K562 (cell line): ENCODE measurements around the gene CSTF1. TPM values are rescaled to one million over a fixed set of nuclear protein-coding genes. Genes with fewer than 3 reads are reported as not detected.

Experiments used
- ATAC-seq: fragments of 200-7000 bp; cut with Tn5 transposase; 3 replicates; pipeline ENCODE4 v1.9.1; 2020; ENCODE audit warnings: moderate library complexity
- BruUV-seq: library from RNA; stranded (reverse); fragments of 400-500 nt; replicated peaks from 2 replicates; lab custom pipeline; 2021; lab: Mats Ljungman, UMichigan
- CTCF ChIA-PET: fragments of 300-600 bp; formaldehyde crosslinking; extraction: SDS; loops from one replicate; lab custom pipeline; 2021; ENCODE audit warnings: low intra/inter-chr PET ratio; lab: Yijun Ruan, JAX
- POLR2A ChIA-PET: fragments of 300-600, 350-650 bp; sonication (Branson Sonifier 250); formaldehyde crosslinking; extraction: SDS; loops from one replicate; lab custom pipeline; 2021; ENCODE audit warnings: antibody characterized with exemption, inconsistent platforms; lab: Yijun Ruan, JAX
- DNase-seq, 4 experiments: peaks; one replicate each; pipeline versions ENCODE4 v3.0.0 to v3.0.0-alpha.2; 2011 to 2018; ENCODE audit warnings: low spot score in 3 of 4, mixed read lengths in 3 of 4; ENCODE audit errors: extremely low read depth in 1 of 4
- FAIRE-seq: peaks from 2 replicates; lab custom pipeline; 2011; peaks lifted over from hg19 to GRCh38; lab: Jason Lieb, UNC
- H2AFZ ChIP-seq: 2 replicates; pipeline ENCODE4 v1.6.0; 2011; ENCODE audit warnings: low read depth, low read length, control low read depth, inconsistent platforms
- H3K27ac ChIP-seq: fragments of 200-600 bp; 3 replicates; pipeline ENCODE4 v1.8.0; 2011; ENCODE audit warnings: low read depth, mild to moderate bottlenecking, control low read depth, inconsistent platforms, low read length, moderate library complexity, mixed read lengths; ENCODE audit errors: extremely low read depth
- H3K27me3 ChIP-seq, 2 experiments: fragments of 300-600 bp in 1 of 2; 2 replicates in 1 of 2; 3 replicates in 1 of 2; pipeline versions ENCODE4 v1.6.0 to v1.8.0; 2011; ENCODE audit warnings: inconsistent platforms in 2 of 2, low read length in 2 of 2, mild to moderate bottlenecking in 1 of 2, mixed read lengths in 1 of 2, moderate library complexity in 1 of 2; ENCODE audit not compliant: control insufficient read depth in 2 of 2, insufficient read depth in 2 of 2
- H3K36me3 ChIP-seq: fragments of 300-600 bp; 3 replicates; pipeline ENCODE4 v1.8.0; 2011; ENCODE audit warnings: mild to moderate bottlenecking, low read length, inconsistent platforms; ENCODE audit not compliant: control insufficient read depth, insufficient read depth
- H3K4me1 ChIP-seq, 2 experiments: fragments of 200-600 bp in 1 of 2; replicated peaks in 1 of 2; 2 replicates in 1 of 2; 3 replicates in 1 of 2; pipeline versions ENCODE4 v1.5.1 to v1.8.0; 2011; ENCODE audit warnings: inconsistent platforms in 2 of 2, low read length in 2 of 2, mild to moderate bottlenecking in 1 of 2, mixed read lengths in 1 of 2, moderate library complexity in 1 of 2; ENCODE audit not compliant: control insufficient read depth in 2 of 2, insufficient read depth in 2 of 2
- H3K4me2 ChIP-seq: 2 replicates; pipeline ENCODE4 v1.6.1; 2011; ENCODE audit warnings: low read length, control low read depth, inconsistent platforms, mixed read lengths; ENCODE audit not compliant: insufficient read depth
- H3K4me3 ChIP-seq: fragments of 200-600 bp; sonication (generic), shearing (Covaris generic); 2 replicates; pipeline ENCODE4 v1.5.1; 2016; ENCODE audit warnings: control low read depth, inconsistent platforms
- H3K79me2 ChIP-seq: fragments of 200-600 bp; 3 replicates; pipeline ENCODE4 v1.8.0; 2011; ENCODE audit warnings: low read length, inconsistent platforms; ENCODE audit not compliant: control insufficient read depth, insufficient read depth
- H3K9ac ChIP-seq, 2 experiments: 2 replicates each; pipeline versions ENCODE4 v1.6.0 to v1.6.1; 2011; ENCODE audit warnings: low read depth in 2 of 2, low read length in 2 of 2, control low read depth in 1 of 2, inconsistent platforms in 1 of 2, mild to moderate bottlenecking in 1 of 2, mixed read lengths in 1 of 2; ENCODE audit not compliant: insufficient read depth in 1 of 2
- H3K9me1 ChIP-seq: one replicate; pipeline ENCODE4 v1.6.0; 2011; ENCODE audit warnings: inconsistent platforms, mild to moderate bottlenecking, low read length, moderate library complexity; ENCODE audit not compliant: control insufficient read depth, insufficient read depth
- H3K9me3 ChIP-seq: replicated peaks from 2 replicates; pipeline ENCODE4 v1.5.1; 2011; ENCODE audit warnings: low read depth, low read length, inconsistent platforms; ENCODE audit not compliant: control insufficient read depth, insufficient read depth
- H4K20me1 ChIP-seq: replicated peaks from 2 replicates; pipeline ENCODE4 v1.6.1; 2011; ENCODE audit warnings: low read length, inconsistent platforms, mixed read lengths; ENCODE audit not compliant: control insufficient read depth, insufficient read depth
- BRCA1 ChIP-seq, 2 experiments: fragments of 450-650 bp in 1 of 2; sonication (generic) in 1 of 2; formaldehyde crosslinking in 1 of 2; IDR thresholded peaks; 2 replicates each; pipeline versions ENCODE4 v1.5.0 to v1.6.1; 2017 to 2020; ENCODE audit warnings: mild to moderate bottlenecking in 1 of 2, missing genetic modification reagents in 1 of 2
- CEBPG ChIP-seq, 3 experiments: fragments of 200-800 bp in 1 of 3; sonication (Bioruptor generic) in 1 of 3; sonication (generic) in 1 of 3; formaldehyde crosslinking in 1 of 3; IDR thresholded peaks in 2 of 3; conservative IDR thresholded peaks in 1 of 3; 2 replicates each; pipeline versions ENCODE4 v1.6.1 to v1.8.0; 2016 to 2022; ENCODE audit warnings: missing compliant biosample characterization in 2 of 3, missing genetic modification characterization in 2 of 3, mild to moderate bottlenecking in 1 of 3, missing genetic modification reagents in 1 of 3
- KLF1 ChIP-seq: fragments of 450-650 bp; IDR thresholded peaks from 2 replicates; pipeline ENCODE4 v1.6.1; 2016; ENCODE audit warnings: missing genetic modification characterization, missing compliant biosample characterization
- PHTF2 ChIP-seq: fragments of 250-450 bp; sonication (Bioruptor Pico); IDR thresholded peaks from 2 replicates; pipeline ENCODE4 v1.5.0; 2021; ENCODE audit warnings: mild to moderate bottlenecking
- RBM25 ChIP-seq: fragments of 200-400 bp; formaldehyde crosslinking; IDR thresholded peaks from 2 replicates; pipeline ENCODE4 v1.6.1; 2018; ENCODE audit warnings: low read length, low read depth, moderate library complexity; ENCODE audit not compliant: severe bottlenecking
- SAFB ChIP-seq: fragments of 200-400 bp; formaldehyde crosslinking; IDR thresholded peaks from 2 replicates; pipeline ENCODE4 v1.6.1; 2017; ENCODE audit warnings: low read depth, low read length, borderline replicate concordance
- SRSF3 ChIP-seq: fragments of 200-400 bp; formaldehyde crosslinking; IDR thresholded peaks from 2 replicates; pipeline ENCODE4 v1.6.1; 2016; ENCODE audit warnings: mild to moderate bottlenecking, low read length, moderate library complexity; ENCODE audit not compliant: insufficient read depth
- ZNF436 ChIP-seq: fragments of 250-450, 450-650 bp; sonication (Bioruptor Pico); formaldehyde crosslinking; IDR thresholded peaks from 2 replicates; pipeline ENCODE4 v1.7.0; 2020; ENCODE audit warnings: mild to moderate bottlenecking
- WGBS: fragments of 100-300 bp; shearing (Covaris generic); methylation state at CpG from one replicate; pipeline ENCODE4 v1.1.6; 2016; ENCODE audit warnings: low coverage, mixed read lengths; ENCODE audit not compliant: insufficient coverage; ENCODE audit errors: missing lambda C conversion rate; 5-methylcytosine and 5-hydroxymethylcytosine counted together
- in situ Hi-C: fragments of 300-500 bp; cut with MboI; formaldehyde crosslinking; loops from 4 replicates; pipeline ENCODE4 v1.15.0; 2018; ENCODE audit warnings: inconsistent platforms, mixed read lengths
- intact Hi-C: fragments of 100-400 bp; cut with micrococcal nuclease; formaldehyde crosslinking; loops from 2 replicates; pipeline ENCODE4 v1.14.2; 2022
- polyA plus RNA-seq, 8 experiments: library from polyadenylated mRNA; depleted of rRNA in 4 of 8; stranded (reverse) in 5 of 8; unstranded in 3 of 8; fragments of >200 nt; fragmentation: Nextera tagmentation in 2 of 8; fragmentation: Illumina TruSeq in 1 of 8; extraction: Ambion mirVana in 2 of 8; extraction: Trizol in 1 of 8; gene quantifications; 2 replicates each; pipeline versions ENCODE4 v1.2.1 to v1.2.3, GENCODE V29; 2011 to 2014; ENCODE audit warnings: inconsistent platforms in 1 of 8, missing spikeins in 1 of 8
- total RNA-seq, 7 experiments: library from RNA; depleted of rRNA in 6 of 7; stranded (reverse); fragments of >200 nt in 6 of 7; fragmentation: Illumina TruSeq in 2 of 7; extraction: Trizol in 2 of 7; gene quantifications; 2 replicates each; pipeline versions ENCODE4 v1.2.1 to v1.2.3, GENCODE V29; 2011 to 2021; ENCODE audit warnings: low replicate concordance in 1 of 7
- TF ChIP-seq, protein P1 (sequence below): fragments of 450-650 bp; IDR thresholded peaks from 2 replicates; pipeline ENCODE4 v1.7.0; 2016; ENCODE audit warnings: borderline replicate concordance
- TF ChIP-seq, protein P2 (sequence below): sonication (generic); formaldehyde crosslinking; IDR thresholded peaks from 2 replicates; pipeline ENCODE4 v1.9.0; 2022; ENCODE audit warnings: mild to moderate bottlenecking, missing genetic modification reagents
- TF ChIP-seq, protein P3 (sequence below): sonication (generic); formaldehyde crosslinking; IDR thresholded peaks from 2 replicates; pipeline ENCODE4 v1.4.0; 2020; ENCODE audit warnings: mild to moderate bottlenecking, missing genetic modification reagents
- TF ChIP-seq, protein P4 (sequence below): fragments of 450-650 bp; formaldehyde crosslinking; IDR thresholded peaks from 2 replicates; pipeline ENCODE4 v1.4.0; 2022; ENCODE audit warnings: missing genetic modification characterization

Gene CSTF1
- total and polyA plus RNA-seq, 9 of the 15 experiments (the other 6 are each of a cell fraction or from before 2014, with no cell fraction given), result 30.8 to 110 (median 53.4) TPM

DNA sequence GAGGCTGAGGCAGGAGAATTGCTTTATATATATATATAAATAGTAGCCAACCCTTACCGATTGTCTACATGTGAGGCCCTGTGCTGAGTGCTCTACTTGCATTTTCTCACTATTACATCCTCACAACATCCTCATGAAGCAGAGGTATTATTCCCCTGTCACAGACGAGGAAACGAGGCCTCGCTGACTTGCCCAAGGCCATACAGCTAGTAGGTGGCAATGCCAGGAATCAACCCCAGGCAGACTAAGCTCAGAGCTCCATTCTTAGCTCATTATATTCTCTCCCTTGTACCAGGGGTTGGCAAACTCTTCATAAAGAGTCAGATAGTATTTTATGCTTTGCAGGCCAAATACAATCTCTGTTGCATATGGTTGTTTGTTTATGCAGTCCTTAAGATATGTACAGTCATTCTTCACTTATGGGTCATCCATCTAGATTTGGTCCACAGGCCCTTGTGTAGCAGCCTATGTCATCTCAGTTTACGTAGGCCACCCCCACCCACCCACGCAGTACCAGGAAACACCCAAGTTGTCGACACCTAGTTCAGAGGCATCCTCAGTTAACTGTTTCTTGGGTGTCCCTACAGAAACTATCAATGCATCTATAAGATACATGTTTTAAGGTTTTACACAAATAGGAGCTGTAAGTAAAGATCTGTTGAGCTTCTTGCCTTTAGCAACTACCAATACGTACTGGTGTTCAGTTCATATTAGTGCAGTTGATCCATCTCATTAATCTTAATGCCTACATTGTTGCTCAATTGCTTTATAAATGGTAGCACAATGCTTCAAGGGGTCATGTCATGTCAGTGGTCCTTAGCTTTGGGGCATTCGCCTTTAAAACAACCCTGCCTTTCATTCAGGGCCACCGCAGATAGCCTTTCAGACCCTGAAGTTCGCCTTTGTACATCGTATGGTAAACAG, 22.7 kb downstream of the CSTF1 start (continued):
- no peak for TF ChIP-seq SAFB
- TF ChIP-seq, all 486 proteins: peak for 52

DNA sequence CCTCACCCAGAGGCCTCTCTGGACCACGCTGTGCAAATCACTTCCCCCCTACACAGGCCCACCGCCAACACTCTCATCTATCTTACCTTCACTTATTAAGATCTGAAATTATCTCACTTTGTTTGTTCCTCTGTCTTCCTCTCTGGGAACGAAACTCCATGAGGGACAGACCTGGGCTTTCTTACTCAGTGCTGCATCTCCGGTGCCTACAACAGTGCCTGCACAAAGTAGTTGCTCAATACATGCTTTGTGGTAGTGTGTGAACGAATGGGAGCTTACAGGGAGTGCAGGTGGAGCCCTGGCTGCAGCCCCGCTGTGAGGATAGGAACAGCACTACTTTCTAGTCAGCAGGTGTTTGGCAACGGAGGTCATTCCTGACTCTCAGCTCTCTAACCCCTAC, 25.0 kb downstream of the CSTF1 start:
- ATAC-seq (no peak), FAIRE-seq (no peak), DNase-seq (no peak)
- Histone ChIP-seq H3K9ac (peak overlapping the region; percentile 66 to 77), H3K36me3 (peaks cover 65% of the 10 kb centered on the region), H3K4me1 (peaks cover 24 to 68% of the 10 kb centered on the region in 2 experiments), H2AFZ (no peak overlapping the region), H3K4me2 (peak overlapping the region; percentile 78), H3K4me3 (peak overlapping the region; percentile 77), H3K9me1 (no peaks in the 10 kb centered on the region), H4K20me1 (no peaks in the 10 kb centered on the region; the same call in 1 of the 2 replicates), H3K9me3 (no peaks in the 10 kb centered on the region), H3K27me3 (no peaks in the 10 kb centered on the region), H3K27ac (peak overlapping the region; percentile 85), H3K79me2 (peaks cover 100% of the 10 kb centered on the region)
- WGBS, result 24% methylated on average over 7 of the region's 7 CpGs
- in situ Hi-C loops (no loop called here), intact Hi-C loops (no loop called here)
- ChIA-PET CTCF (no interaction called here), POLR2A (interaction anchor here (0.9 to 1.9 kb wide), 9 partner anchors 8 to 51 kb away, joined by 3 to 9 read pairs (median 4); partner anchors contain the start of genes AURKA, CSTF1 and RTF2)
- BruUV-seq, result no TSS peak
- TF ChIP-seq KLF1 (tag), result no peak
- TF ChIP-seq, protein P1, sequence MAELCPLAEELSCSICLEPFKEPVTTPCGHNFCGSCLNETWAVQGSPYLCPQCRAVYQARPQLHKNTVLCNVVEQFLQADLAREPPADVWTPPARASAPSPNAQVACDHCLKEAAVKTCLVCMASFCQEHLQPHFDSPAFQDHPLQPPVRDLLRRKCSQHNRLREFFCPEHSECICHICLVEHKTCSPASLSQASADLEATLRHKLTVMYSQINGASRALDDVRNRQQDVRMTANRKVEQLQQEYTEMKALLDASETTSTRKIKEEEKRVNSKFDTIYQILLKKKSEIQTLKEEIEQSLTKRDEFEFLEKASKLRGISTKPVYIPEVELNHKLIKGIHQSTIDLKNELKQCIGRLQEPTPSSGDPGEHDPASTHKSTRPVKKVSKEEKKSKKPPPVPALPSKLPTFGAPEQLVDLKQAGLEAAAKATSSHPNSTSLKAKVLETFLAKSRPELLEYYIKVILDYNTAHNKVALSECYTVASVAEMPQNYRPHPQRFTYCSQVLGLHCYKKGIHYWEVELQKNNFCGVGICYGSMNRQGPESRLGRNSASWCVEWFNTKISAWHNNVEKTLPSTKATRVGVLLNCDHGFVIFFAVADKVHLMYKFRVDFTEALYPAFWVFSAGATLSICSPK, result no peak
- TF ChIP-seq, protein P2, sequence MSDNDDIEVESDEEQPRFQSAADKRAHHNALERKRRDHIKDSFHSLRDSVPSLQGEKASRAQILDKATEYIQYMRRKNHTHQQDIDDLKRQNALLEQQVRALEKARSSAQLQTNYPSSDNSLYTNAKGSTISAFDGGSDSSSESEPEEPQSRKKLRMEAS (CRISPR knock-in tag), result no peak
- TF ChIP-seq RBM25, result peak; percentile 59
- TF ChIP-seq, protein P3, sequence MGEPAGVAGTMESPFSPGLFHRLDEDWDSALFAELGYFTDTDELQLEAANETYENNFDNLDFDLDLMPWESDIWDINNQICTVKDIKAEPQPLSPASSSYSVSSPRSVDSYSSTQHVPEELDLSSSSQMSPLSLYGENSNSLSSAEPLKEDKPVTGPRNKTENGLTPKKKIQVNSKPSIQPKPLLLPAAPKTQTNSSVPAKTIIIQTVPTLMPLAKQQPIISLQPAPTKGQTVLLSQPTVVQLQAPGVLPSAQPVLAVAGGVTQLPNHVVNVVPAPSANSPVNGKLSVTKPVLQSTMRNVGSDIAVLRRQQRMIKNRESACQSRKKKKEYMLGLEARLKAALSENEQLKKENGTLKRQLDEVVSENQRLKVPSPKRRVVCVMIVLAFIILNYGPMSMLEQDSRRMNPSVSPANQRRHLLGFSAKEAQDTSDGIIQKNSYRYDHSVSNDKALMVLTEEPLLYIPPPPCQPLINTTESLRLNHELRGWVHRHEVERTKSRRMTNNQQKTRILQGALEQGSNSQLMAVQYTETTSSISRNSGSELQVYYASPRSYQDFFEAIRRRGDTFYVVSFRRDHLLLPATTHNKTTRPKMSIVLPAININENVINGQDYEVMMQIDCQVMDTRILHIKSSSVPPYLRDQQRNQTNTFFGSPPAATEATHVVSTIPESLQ (CRISPR knock-in tag), result 0 out of 2 replicates have a peak, but pooled peaks have one; percentile 60
- TF ChIP-seq CEBPG (CRISPR knock-in tag; IDR thresholded peaks at IDR 0.05), result no peak
- no peak for TF ChIP-seq CEBPG (tag; conservative IDR thresholded peaks at IDR 0.05 in 1 of 2, IDR thresholded peaks at IDR 0.05 in 1 of 2)
- no peak for TF ChIP-seq ZNF436 (CRISPR knock-in tag)
- TF ChIP-seq BRCA1 (IDR thresholded peaks at IDR 0.05), result no peak
- TF ChIP-seq BRCA1 (CRISPR knock-in tag; IDR thresholded peaks at IDR 0.05), result no peak
- TF ChIP-seq, protein P4, sequence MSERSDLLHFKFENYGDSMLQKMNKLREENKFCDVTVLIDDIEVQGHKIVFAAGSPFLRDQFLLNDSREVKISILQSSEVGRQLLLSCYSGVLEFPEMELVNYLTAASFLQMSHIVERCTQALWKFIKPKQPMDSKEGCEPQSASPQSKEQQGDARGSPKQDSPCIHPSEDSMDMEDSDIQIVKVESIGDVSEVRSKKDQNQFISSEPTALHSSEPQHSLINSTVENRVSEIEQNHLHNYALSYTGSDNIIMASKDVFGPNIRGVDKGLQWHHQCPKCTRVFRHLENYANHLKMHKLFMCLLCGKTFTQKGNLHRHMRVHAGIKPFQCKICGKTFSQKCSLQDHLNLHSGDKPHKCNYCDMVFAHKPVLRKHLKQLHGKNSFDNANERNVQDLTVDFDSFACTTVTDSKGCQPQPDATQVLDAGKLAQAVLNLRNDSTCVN, result 0 out of 2 replicates have a peak, but pooled peaks have one; percentile 42
- no peak for TF ChIP-seq SRSF3
- TF ChIP-seq PHTF2, result no peak
